GM15510 (cell line): ENCODE measurements around the gene PLAAT4.

Experiments
- POLR2A ChIP-seq: IDR thresholded peaks from 3 replicates; pipeline ENCODE4 v1.6.1; 2011; ENCODE audit warnings: borderline replicate concordance; ENCODE audit not compliant: insufficient read length; ENCODE audit errors: extremely low read depth

The PLAAT4 gene

DNA sequence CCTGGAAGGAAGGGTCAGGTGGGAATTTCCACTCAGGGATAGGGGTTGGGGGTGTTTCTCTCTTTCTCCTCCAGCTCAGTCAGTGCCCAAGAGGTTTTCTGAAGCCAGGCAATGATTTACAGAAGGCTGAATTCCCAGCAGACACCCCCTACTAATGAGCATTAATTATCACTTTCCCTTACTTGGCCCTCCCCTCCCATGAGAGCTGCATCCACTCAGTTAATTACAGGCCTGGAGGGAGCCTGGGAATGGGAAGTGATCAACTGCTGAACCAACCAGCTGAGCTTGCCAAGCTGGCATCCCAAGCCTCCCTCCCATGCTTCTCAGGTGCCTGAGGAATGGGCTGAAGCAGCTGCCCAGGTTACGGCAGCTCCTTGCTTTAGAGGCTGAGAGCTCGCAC lies 29.7 kb upstream of the PLAAT4 start:
- TF ChIP-seq POLR2A = no peak

DNA sequence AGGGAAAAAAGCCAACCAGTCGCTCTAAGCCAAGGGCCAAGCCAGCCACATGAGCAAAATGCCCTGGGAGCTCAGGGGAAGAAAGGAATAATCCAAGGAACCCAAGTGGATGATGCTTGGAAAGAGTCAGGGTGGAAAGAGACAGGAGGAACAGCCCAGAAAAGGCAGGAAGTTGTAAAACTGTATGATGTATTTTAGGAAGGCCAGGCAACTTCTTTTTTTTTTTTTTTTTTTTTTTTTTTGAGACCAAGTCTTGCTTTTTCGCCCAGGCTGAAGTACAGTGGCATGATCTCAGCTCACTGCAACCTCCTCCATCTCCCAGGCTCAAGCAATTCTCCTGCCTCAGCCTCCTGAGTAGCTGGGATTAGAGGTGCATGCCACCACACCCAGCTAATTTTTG lies 29.1 kb upstream of the PLAAT4 start:
- TF ChIP-seq POLR2A = no peak

DNA sequence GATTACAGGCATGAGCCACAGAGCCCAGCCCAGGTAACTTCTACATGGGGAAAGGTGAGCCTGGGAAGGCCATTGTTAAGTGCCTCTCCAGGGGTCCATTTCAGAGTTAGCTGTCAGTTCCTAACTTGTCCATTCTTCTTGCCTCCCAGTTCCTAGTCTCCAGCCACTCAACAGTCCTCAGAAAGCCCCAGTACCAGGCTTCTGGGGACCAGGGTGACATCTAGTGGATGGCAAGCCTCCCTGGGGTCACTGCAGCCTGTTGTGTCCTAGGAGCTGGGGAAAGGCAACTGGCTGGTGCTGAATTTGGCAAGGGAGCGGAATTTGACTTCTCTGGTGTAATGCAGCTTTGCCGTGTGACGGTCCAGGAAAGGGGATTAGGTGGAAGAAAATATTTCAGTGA lies 28.6 kb upstream of the PLAAT4 start:
- no peak for TF ChIP-seq POLR2A

GRCh38 chr11:63508745-63509144 lies 27.9 kb upstream of the PLAAT4 start:
- TF ChIP-seq POLR2A = no peak

GRCh38 chr11:63510360-63511047 lies 26.1 kb upstream of the PLAAT4 start:
- TF ChIP-seq POLR2A = no peak

DNA sequence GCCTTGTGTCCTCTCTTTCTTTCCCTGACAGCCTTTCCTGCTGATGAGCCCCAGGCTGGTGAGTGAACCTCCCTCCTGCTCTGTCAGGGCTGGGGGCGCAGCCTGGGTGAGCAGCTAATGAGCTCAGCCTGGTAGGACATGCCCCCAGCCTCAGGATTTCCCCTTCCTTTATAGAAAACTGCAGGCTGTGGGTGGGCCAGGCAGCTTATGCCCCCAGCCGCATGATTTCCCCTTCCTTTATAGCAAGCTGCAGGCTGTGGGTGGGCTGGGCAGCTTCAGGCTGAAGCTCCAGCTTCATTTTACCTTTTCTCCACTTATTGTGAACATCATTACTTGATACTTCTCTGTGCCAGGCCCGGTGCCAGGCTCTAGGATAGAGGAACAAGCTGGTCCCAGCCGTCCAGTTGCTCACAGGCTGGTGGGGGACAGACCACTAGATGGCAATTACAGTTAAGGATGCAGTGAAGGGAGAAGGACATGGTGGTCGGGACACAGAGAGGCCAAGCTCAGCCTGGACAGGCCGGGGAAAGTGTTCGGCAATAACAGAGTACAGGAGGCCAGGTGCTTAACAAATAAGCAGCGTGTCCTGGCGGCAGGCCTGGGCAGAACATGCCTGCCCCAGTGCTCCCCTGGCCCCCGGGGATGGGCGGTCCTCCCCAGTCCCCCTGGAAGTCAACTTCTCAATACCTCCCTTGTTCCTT lies 25.4 kb upstream of the PLAAT4 start:
- no peak for TF ChIP-seq POLR2A

- no peak for TF ChIP-seq POLR2A
Measured at GRCh38 chr11:63512816-63513215, 23.8 kb upstream of the PLAAT4 start.

- no peak for TF ChIP-seq POLR2A
Measured at GRCh38 chr11:63516109-63516508, 20.5 kb upstream of the PLAAT4 start.

DNA sequence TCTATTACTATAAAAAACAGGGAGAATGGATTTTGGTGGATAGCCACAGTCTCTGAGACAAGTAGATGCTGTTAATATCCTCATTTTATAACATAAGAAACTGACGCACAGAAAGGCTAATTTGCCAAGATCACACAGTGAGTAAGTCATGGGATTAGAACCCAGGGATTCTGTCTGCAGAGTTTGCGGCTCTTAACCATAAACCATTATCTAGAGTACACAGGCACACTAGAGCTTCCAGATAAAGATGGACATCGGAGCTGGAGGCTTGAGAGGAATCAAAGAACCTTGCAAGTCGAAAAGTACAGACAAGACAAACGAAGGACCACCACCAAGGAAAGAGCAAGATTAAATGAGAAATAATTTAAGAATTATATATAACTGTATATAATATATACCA lies 19.5 kb upstream of the PLAAT4 start:
- no peak for TF ChIP-seq POLR2A

DNA sequence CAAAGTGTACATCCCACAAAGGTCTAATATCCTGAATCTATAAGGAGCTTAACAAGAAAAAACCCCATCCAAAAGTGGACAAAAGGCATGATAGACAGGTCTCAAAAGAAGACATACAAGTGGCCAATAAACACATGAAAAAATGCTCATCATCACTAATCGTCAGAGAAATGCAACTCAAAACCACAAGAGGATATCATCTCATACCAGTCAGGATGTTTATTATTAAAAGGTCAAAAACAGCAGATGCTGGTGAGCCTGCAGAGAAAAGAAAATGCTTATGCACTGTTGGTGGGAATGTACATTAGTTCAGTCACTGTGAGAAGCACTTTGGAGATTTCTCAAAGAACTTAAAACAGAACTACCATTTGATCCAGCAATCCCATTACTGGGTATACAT lies 18.1 kb upstream of the PLAAT4 start:
- TF ChIP-seq POLR2A = no peak

- no peak for TF ChIP-seq POLR2A
Measured at GRCh38 chr11:63520606-63521170, 15.9 kb upstream of the PLAAT4 start.

DNA sequence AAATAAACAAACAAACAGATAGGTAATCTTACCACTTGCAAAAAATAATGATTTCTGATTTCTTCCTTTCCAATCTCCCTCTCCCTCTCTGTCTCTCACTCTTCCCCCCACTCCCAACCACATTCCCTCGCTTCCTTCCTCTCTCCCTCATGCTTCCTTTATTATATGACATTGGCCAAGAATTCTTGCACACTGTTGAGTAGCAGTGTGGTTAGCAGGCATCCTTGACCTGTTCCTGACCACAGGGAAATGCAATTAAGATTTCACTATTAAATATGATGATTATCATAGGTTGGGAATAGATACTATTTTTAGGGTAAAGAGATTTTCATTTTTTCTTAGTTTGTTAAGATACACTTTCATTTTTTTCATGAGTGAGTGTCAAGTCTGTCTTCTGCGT lies 14.7 kb upstream of the PLAAT4 start:
- TF ChIP-seq POLR2A = no peak

DNA sequence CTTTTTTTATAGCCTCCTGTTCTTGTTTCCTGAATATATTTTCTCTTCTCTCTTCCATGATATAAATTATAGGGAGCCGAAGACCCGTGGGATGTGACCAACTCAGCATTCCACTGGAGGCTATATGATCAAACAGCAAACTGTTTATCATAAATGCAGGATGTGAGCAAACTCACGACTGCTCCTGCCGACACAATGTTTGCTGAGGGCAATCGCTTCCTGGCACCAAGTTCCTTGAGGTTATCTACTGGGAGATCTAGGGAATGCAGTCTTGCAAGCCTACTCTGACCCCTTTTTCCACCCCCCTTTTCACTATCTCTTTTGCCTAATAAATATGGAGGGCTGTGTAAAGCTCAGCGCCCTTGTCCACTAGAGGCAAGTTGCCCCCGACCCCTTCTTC lies 13.5 kb upstream of the PLAAT4 start:
- no peak for TF ChIP-seq POLR2A

DNA sequence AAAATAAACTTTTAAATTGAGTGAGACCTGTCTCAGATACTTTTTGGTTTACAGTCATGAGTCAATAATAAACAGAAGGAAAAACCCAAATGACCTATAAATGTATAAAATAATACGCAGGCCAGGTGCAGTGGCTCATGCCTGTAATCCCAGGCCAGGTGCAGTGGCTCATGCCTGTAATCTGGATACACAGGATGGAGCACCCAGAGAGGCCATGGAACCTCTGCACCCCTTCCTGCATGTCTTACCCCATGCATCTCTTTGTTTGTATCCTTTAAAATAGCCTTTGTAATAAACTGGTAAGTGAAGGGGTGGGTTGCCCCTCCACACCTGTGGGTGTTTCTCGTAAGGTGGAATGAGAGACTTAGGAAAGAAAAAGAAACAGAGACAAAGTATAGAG lies 8.9 kb upstream of the PLAAT4 start:
- TF ChIP-seq POLR2A = no peak

GRCh38 chr11:63530021-63530420 lies 6.6 kb upstream of the PLAAT4 start:
- no peak for TF ChIP-seq POLR2A

DNA sequence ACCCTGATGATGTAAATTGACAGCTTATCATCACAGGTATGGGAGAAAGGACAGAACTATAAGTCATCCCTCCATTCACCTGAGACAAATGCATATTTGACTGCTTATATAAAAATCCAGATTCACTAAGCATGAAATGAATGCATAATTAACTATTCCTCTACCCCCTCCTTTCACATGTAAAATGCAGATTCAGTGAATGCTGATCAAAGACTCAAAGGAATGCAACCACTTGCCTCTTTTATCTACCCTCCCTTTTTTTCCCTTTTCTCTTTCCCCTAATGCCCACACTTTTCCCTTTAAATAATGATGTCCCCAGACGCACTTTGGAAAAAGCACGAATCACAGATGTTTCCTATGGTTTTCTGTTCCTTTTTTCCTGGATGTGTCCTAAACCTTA lies 4.5 kb upstream of the PLAAT4 start:
- TF ChIP-seq POLR2A = no peak
